GM21825 (cell line): ENCODE measurements around the gene CPNE6.

Source experiments
- ATAC-seq: cut with Tn5 transposase; IDR thresholded peaks from one replicate; pipeline ENCODE4 v1.9.1; 2021; ENCODE audit warnings: mild to moderate bottlenecking, moderate library complexity; ENCODE audit not compliant: unreplicated experiment

The CPNE6 gene

GRCh38 chr14:24068711-24069410 is 2.5 kb upstream of the CPNE6 start:
- ATAC-seq = no peak

DNA sequence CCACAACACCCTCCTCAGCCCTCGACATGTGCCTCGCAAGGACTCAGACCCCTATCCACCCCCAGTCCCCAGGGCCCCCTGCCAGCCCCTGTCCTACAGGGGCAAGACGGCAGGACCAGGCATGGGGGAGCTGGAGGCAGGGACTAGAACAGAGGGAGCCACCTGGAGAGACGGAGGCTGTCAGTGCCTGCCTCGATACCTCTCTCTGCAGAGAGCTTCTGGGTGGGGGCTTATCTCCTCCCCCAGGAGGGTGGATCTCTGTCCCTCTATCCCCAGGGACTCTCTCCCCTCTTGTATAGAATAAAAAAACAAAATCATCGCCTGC is 2.0 kb upstream of the CPNE6 start:
- no peak for ATAC-seq

GRCh38 chr14:24070285-24071143 is 848 bp upstream of the CPNE6 start:
- no peak for ATAC-seq

GRCh38 chr14:24071836-24072430 is 571 bp downstream of the CPNE6 start:
- ATAC-seq = no peak

- ATAC-seq = no peak
Measured at GRCh38 chr14:24072436-24072835, 1.1 kb downstream of the CPNE6 start.

GRCh38 chr14:24072881-24073877 is 1.8 kb downstream of the CPNE6 start:
- ATAC-seq = no peak

GRCh38 chr14:24074625-24075484 is 3.5 kb downstream of the CPNE6 start:
- no peak for ATAC-seq

GRCh38 chr14:24075485-24076301 is 4.3 kb downstream of the CPNE6 start:
- ATAC-seq = no peak

DNA sequence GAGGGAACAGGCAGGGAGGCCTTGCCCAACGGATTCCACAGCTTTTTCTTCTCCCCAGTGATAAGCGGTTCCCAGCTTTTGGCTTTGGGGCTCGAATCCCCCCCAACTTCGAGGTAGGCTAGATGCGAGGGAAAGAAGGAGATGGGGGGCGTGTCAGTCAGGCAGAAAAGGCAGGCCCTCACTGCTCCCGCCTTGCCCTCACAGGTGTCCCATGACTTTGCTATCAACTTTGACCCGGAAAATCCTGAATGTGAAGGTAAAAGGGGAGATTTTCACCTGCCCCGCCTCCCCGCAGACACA is 4.9 kb downstream of the CPNE6 start:
- no peak for ATAC-seq

- ATAC-seq = no peak
Measured at GRCh38 chr14:24077086-24077485, 5.7 kb downstream of the CPNE6 start.

DNA sequence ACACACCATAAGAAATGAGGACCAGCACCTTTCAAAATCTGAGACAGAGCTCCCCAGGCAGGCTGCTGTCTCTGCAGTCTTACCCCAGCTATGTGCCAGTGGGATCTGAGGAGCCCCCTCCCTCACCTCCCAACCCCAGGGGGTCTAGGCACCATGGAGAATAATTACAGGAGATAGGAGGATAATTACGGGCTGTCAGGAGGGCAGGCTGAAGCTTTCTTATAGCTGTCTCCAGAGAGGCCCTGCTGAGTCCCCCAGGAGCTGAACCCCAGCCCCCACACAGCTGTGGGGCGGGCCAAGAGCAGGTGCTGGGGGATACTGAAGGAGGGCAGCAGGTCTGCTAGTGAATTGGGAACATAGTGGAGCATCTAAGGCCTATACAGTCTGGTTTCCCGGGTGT is 6.8 kb downstream of the CPNE6 start:
- no peak for ATAC-seq

GRCh38 chr14:24079491-24080141 is 8.3 kb downstream of the CPNE6 start:
- ATAC-seq = no peak

GRCh38 chr14:24080142-24080530 is 8.8 kb downstream of the CPNE6 start:
- no peak for ATAC-seq

DNA sequence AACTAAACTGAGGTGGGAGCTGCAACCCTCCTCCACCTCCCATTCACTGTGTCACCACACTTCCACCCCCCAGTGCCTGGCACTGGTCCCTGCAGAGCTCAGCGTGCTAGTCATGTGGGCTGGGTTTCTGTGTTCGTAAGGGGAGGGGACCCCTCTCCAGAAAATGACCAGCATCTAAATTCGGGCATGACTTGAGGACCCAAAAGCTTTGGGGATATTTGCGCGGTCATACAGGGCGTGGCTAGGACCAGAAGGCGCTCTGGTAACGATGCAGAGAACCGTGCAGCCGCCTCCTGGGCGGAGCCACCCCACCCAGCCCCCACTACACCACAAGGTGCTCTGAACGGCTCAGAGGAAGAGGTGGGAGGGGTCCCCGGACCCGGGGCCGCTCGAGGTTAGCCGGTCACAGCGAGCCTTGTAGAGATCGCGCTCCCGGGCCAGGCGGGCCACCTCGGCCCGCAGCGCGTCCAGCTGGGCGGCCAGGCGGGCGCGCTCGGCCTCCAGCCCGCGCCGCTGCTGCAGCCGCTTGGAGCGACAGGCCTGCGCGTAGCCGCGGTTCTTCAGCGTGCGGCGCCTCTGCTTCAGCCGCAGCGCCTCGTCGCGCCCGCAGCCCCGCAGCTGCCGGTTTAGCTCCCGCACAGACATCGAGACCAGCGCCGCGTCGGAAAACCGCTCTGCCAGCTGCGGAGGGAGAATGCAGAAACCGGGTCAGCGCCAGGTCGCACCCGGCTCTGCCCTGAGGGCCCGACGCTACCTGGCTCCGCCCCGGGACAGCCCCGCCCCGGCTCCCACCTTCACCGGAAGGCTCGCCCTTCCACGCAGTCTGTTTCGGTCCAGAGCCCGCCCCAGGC is 9.8 kb downstream of the CPNE6 start:
- ATAC-seq = peak; percentile 83

GRCh38 chr14:24081739-24082211 is 10.4 kb downstream of the CPNE6 start:
- ATAC-seq = no peak

DNA sequence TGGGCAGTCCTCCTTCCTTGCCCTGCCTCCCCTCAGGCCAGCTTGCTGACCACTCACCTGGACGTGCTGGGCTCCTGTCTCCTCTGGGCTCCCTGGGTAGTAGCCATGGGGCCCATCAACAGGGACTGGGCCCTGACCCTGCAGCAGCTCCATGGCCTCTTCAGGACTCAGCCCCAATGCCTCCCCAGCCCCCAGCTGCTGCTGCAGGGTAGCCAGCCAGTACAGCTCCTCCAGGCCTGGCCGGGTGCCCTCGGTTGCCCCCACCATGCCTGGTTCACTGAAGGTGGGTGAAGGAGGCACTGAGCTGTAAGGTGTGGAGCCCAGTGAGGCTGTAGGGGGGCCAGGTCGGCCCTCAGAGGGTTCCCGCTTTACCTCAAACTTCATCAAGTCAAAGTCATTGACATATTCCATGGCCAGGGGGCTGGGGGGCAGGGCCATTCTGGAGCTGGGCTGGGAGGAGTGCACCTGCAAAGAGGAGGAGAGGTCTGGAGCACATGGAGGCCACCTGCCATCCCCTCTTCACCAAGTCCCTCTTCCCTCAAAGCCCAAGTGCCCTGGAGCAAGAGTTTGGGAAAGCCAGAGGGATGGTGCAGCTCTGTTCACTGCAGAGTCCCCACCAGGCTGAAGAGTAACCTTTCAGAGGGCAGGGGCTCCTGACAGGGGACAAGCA is 11.2 kb downstream of the CPNE6 start:
- ATAC-seq = no peak

GRCh38 chr14:24083462-24083861 is 12.1 kb downstream of the CPNE6 start:
- ATAC-seq = no peak
